ENCODE results near the gene YTHDF2.
"Not testable (repeated sequence)": the region's sequence is repeated elsewhere in the genome, so short reads cannot be mapped to it uniquely, and the experiment has no call there.

Gene YTHDF2

DNA sequence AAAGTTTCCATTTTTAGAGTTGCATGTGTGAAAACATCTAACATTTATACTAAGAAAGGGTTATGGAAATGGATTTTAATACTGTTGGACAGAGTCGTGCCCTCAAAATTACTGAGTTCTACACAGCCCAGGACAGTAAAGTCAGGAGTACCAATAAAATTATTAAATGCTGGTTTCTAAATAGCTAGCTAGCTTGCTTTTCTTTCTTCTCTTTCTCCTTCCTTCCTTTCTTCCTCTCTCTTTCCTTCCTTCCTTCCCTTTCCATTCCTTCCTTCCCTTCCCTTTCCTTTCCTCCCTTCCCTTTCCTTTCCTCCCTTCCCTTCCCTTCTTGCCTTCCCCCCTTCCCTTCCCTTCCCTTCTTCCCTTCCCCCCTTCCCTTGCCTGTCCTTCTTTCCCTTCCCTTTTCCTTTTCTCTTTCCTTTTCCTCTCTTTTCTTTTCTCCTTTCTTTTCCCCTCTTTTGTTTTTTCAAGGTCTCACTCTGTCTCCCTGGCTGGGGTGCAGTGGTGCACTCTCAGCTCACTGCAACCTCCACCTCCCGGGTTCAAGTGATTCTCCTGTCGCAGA is 33.9 kb downstream of the YTHDF2 start:
- Histone ChIP-seq H3K27me3 (ENCODE audit: control insufficient read depth, insufficient read depth, low read length) (no peaks in the 10 kb centered on the region), H3K4me3 (ENCODE audit: low read length) (no peak overlapping the region), H3K9ac (ENCODE audit: low read length) (no peak overlapping the region), H3K4me1 (ENCODE audit: control insufficient read depth, insufficient read depth, low read length) (peaks cover 10% of the 10 kb centered on the region), H3K36me3 (ENCODE audit: control insufficient read depth, insufficient read depth, low read length) (peaks cover 9% of the 10 kb centered on the region), H3K9me3 (ENCODE audit: control insufficient read depth, low read length) (no peaks in the 10 kb centered on the region)

DNA sequence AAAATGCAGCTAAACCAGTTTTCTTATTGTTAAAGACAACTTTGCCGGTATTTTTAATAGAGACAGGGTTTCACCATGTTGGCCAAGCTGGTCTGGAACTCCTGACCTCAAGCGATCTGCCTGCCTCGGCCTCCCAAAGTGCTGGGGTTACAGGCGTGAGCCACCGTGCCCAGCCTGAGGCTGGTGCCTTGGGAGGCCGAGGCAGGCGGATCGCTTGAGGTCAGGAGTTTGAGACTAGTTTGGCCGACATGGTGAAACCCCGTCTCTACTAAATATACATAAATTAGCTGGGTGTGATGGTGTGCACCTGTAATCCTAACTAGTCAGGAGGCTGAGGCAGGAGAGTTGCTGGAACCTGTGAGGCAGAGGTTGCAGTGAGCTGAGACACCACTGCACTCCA is 35.2 kb downstream of the YTHDF2 start:
- not testable (repeated sequence) for H3K4me3 ChIP-seq (ENCODE audit: low read length); H3K27me3 ChIP-seq (ENCODE audit: control insufficient read depth, insufficient read depth, low read length); H3K9me3 ChIP-seq (ENCODE audit: control insufficient read depth, low read length); H3K36me3 ChIP-seq (ENCODE audit: control insufficient read depth, insufficient read depth, low read length); H3K4me1 ChIP-seq (ENCODE audit: control insufficient read depth, insufficient read depth, low read length); H3K9ac ChIP-seq (ENCODE audit: low read length)

DNA sequence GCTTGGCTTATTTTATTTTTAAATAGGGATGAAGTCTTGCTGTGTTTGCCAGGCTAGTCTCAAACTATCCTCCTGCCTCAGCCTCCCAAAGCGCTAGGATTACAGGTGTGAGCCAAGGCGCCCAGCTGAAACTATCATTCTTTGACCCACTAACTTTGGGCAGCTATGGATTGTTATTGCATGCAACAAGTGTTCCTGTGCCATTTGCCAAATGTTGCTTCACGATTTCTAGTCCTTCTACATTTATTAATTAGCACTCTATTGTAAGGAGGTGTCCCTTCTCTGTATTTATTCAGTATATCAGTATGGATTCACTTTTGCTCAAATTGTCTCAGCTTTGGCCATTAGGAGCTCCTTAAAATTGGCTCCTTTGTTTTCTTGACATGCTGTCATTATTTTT is 36.4 kb downstream of the YTHDF2 start:
- Histone ChIP-seq H3K9ac (ENCODE audit: low read length) (no peak overlapping the region), H3K9me3 (ENCODE audit: control insufficient read depth, low read length) (no peaks in the 10 kb centered on the region), H3K4me3 (ENCODE audit: low read length) (no peak overlapping the region), H3K4me1 (ENCODE audit: control insufficient read depth, insufficient read depth, low read length) (peaks cover 8% of the 10 kb centered on the region), H3K36me3 (ENCODE audit: control insufficient read depth, insufficient read depth, low read length) (peaks cover 9% of the 10 kb centered on the region), H3K27me3 (ENCODE audit: control insufficient read depth, insufficient read depth, low read length) (no peaks in the 10 kb centered on the region)

- Histone ChIP-seq H3K9ac (ENCODE audit: low read length) (peak overlapping the region; percentile 53), H3K9me3 (ENCODE audit: control insufficient read depth, low read length) (no peaks in the 10 kb centered on the region), H3K4me1 (ENCODE audit: control insufficient read depth, insufficient read depth, low read length) (peaks cover 8% of the 10 kb centered on the region), H3K27me3 (ENCODE audit: control insufficient read depth, insufficient read depth, low read length) (no peaks in the 10 kb centered on the region), H3K36me3 (ENCODE audit: control insufficient read depth, insufficient read depth, low read length) (peaks cover 4% of the 10 kb centered on the region), H3K4me3 (ENCODE audit: low read length) (peak overlapping the region; percentile 65)
These were observed 38.6 kb downstream of the YTHDF2 start for GRCh38 chr1:28775121-28775942.

- Histone ChIP-seq H3K9me3 (ENCODE audit: control insufficient read depth, low read length) (no peaks in the 10 kb centered on the region), H3K27me3 (ENCODE audit: control insufficient read depth, insufficient read depth, low read length) (no peaks in the 10 kb centered on the region), H3K36me3 (ENCODE audit: control insufficient read depth, insufficient read depth, low read length) (no peaks in the 10 kb centered on the region), H3K4me3 (ENCODE audit: low read length) (no peak overlapping the region), H3K9ac (ENCODE audit: low read length) (no peak overlapping the region), H3K4me1 (ENCODE audit: control insufficient read depth, insufficient read depth, low read length) (peaks cover 8% of the 10 kb centered on the region)
These were observed 39.6 kb downstream of the YTHDF2 start for GRCh38 chr1:28776341-28776740.

DNA sequence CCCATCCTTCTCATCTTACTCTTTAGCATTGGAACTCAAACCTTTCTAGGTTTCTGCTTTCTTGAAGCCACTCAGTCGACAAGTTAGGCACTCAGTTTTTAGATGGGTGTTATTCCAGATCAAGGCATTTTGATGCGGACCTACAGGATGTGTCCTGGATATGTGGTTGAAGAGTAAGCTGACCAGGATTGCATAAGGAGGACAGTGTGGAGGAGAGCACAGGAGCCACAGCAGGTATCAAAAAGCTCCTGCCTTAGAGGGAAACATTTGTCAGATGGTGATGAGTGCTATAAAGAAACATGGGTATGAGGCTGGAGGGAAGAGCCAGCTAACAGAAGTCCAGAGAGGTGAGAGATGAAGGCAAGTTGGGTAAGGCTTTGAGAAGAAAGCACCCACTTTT is 41.3 kb downstream of the YTHDF2 start:
- no peaks in the 10 kb centered on the region for H3K27me3 ChIP-seq (ENCODE audit: control insufficient read depth, insufficient read depth, low read length)
- H3K4me1 ChIP-seq (ENCODE audit: control insufficient read depth, insufficient read depth, low read length) = peaks cover 8% of the 10 kb centered on the region
- H3K4me3 ChIP-seq (ENCODE audit: low read length) = no peak overlapping the region
- H3K9ac ChIP-seq (ENCODE audit: low read length) = no peak overlapping the region
- H3K9me3 ChIP-seq (ENCODE audit: control insufficient read depth, low read length) = no peaks in the 10 kb centered on the region
- H3K36me3 ChIP-seq (ENCODE audit: control insufficient read depth, insufficient read depth, low read length) = no peaks in the 10 kb centered on the region

GRCh38 chr1:28779751-28780408 is 43.1 kb downstream of the YTHDF2 start:
- H3K36me3 ChIP-seq (ENCODE audit: control insufficient read depth, insufficient read depth, low read length) = no peaks in the 10 kb centered on the region
- no peaks in the 10 kb centered on the region for H3K27me3 ChIP-seq (ENCODE audit: control insufficient read depth, insufficient read depth, low read length)
- no peaks in the 10 kb centered on the region for H3K9me3 ChIP-seq (ENCODE audit: control insufficient read depth, low read length)
- H3K4me3 ChIP-seq (ENCODE audit: low read length) = no peak overlapping the region
- peaks cover 9% of the 10 kb centered on the region for H3K4me1 ChIP-seq (ENCODE audit: control insufficient read depth, insufficient read depth, low read length)
- no peak overlapping the region for H3K9ac ChIP-seq (ENCODE audit: low read length)

DNA sequence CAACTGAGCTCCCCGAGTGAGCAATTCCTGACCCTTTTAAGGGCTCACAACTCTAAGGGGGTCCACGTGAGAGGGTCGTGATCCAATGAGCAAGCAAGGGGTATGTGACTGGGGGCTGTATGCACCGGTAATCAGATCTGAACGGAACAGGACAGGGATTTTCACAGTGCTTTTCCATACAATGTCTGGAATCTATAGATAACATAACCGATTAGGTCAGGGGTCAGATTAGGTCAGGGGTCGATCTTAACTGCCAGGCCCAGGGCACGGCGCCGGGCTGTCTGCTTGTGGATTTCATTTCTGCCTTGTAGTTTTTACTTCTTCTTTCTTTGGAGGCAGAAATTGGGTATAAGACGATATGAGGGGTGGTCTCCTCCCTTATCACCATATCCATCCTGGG is 44.6 kb downstream of the YTHDF2 start:
- H3K4me3 ChIP-seq (ENCODE audit: low read length) = no peak overlapping the region
- no peaks in the 10 kb centered on the region for H3K27me3 ChIP-seq (ENCODE audit: control insufficient read depth, insufficient read depth, low read length)
- no peaks in the 10 kb centered on the region for H3K9me3 ChIP-seq (ENCODE audit: control insufficient read depth, low read length)
- peaks cover 3% of the 10 kb centered on the region for H3K4me1 ChIP-seq (ENCODE audit: control insufficient read depth, insufficient read depth, low read length)
- no peaks in the 10 kb centered on the region for H3K36me3 ChIP-seq (ENCODE audit: control insufficient read depth, insufficient read depth, low read length)
- H3K9ac ChIP-seq (ENCODE audit: low read length) = no peak overlapping the region

- Histone ChIP-seq H3K4me3 (ENCODE audit: low read length) (no peak overlapping the region), H3K36me3 (ENCODE audit: control insufficient read depth, insufficient read depth, low read length) (no peaks in the 10 kb centered on the region), H3K4me1 (ENCODE audit: control insufficient read depth, insufficient read depth, low read length) (peaks cover 3% of the 10 kb centered on the region), H3K9me3 (ENCODE audit: control insufficient read depth, low read length) (no peaks in the 10 kb centered on the region), H3K27me3 (ENCODE audit: control insufficient read depth, insufficient read depth, low read length) (no peaks in the 10 kb centered on the region), H3K9ac (ENCODE audit: low read length) (no peak overlapping the region)
These were observed 45.3 kb downstream of the YTHDF2 start for GRCh38 chr1:28782011-28782410.

DNA sequence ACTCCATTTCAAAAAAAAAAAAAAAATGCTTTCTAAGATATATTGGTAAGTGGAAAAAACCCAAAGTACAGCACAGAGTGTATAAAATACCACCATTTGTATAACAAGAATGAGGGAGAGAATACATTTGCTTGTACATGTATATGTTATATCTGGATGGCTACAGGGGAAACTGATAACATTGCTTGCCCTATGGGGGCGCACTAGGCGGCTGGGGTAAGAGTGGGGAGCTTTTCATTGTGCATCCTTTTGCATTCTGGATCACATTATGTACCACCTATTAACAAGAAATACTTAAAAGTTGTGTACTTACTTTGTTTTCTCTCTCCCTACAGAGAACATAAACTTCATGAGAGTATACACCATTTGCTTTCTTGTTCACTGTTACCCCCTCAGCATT is 46.6 kb downstream of the YTHDF2 start:
- Histone ChIP-seq H3K27me3 (ENCODE audit: control insufficient read depth, insufficient read depth, low read length) (no peaks in the 10 kb centered on the region), H3K9me3 (ENCODE audit: control insufficient read depth, low read length) (no peaks in the 10 kb centered on the region), H3K4me1 (ENCODE audit: control insufficient read depth, insufficient read depth, low read length) (peaks cover 3% of the 10 kb centered on the region), H3K36me3 (ENCODE audit: control insufficient read depth, insufficient read depth, low read length) (no peaks in the 10 kb centered on the region), H3K9ac (ENCODE audit: low read length) (no peak overlapping the region), H3K4me3 (ENCODE audit: low read length) (no peak overlapping the region)

GRCh38 chr1:28789412-28789811 is 52.7 kb downstream of the YTHDF2 start:
- Histone ChIP-seq H3K27me3 (ENCODE audit: control insufficient read depth, insufficient read depth, low read length) (no peaks in the 10 kb centered on the region), H3K36me3 (ENCODE audit: control insufficient read depth, insufficient read depth, low read length) (no peaks in the 10 kb centered on the region), H3K9me3 (ENCODE audit: control insufficient read depth, low read length) (no peaks in the 10 kb centered on the region), H3K4me1 (ENCODE audit: control insufficient read depth, insufficient read depth, low read length) (peaks cover 3% of the 10 kb centered on the region), H3K4me3 (ENCODE audit: low read length) (no peak overlapping the region), H3K9ac (ENCODE audit: low read length) (no peak overlapping the region)

- Histone ChIP-seq H3K4me3 (ENCODE audit: low read length) (no peak overlapping the region), H3K4me1 (ENCODE audit: control insufficient read depth, insufficient read depth, low read length) (peaks cover 1% of the 10 kb centered on the region), H3K36me3 (ENCODE audit: control insufficient read depth, insufficient read depth, low read length) (no peaks in the 10 kb centered on the region)
These were observed 53.1 kb downstream of the YTHDF2 start for GRCh38 chr1:28789816-28790215.

More at GRCh38 chr1:28789816-28790215, 53.1 kb downstream of the YTHDF2 start:
- Histone ChIP-seq H3K9me3 (ENCODE audit: control insufficient read depth, low read length) (no peaks in the 10 kb centered on the region), H3K27me3 (ENCODE audit: control insufficient read depth, insufficient read depth, low read length) (no peaks in the 10 kb centered on the region), H3K9ac (ENCODE audit: low read length) (no peak overlapping the region)

Measured in mucosa of stomach (tissue), 1 donor.